Measurements from ENCODE around the gene C14orf132.
A peak's percentile ranks its signal among the peaks of the same experiment; 100 is the strongest.

C14orf132 gene

GRCh38 chr14:96039633-96040311 is 610 bp downstream of the C14orf132 start:
- DNase-seq (ENCODE audit: low spot score), result peak; percentile 80

- no peak for DNase-seq (ENCODE audit: low spot score)
Observed at GRCh38 chr14:96040828-96041371, 1.7 kb downstream of the C14orf132 start.

GRCh38 chr14:96042248-96042930 is 3.2 kb downstream of the C14orf132 start:
- no peak for DNase-seq (ENCODE audit: low spot score)

GRCh38 chr14:96046630-96047029 is 7.5 kb downstream of the C14orf132 start:
- DNase-seq (ENCODE audit: low spot score), result no peak

- DNase-seq (ENCODE audit: low spot score), result no peak
Observed at GRCh38 chr14:96047101-96047500, 7.9 kb downstream of the C14orf132 start.

GRCh38 chr14:96049932-96050331 is 10.8 kb downstream of the C14orf132 start:
- no peak for DNase-seq (ENCODE audit: low spot score)

- no peak for DNase-seq (ENCODE audit: low spot score)
Observed at GRCh38 chr14:96050482-96050881, 11.3 kb downstream of the C14orf132 start.

- DNase-seq (ENCODE audit: low spot score), result no peak
Observed at GRCh38 chr14:96051231-96051630, 12.1 kb downstream of the C14orf132 start.

- DNase-seq (ENCODE audit: low spot score), result no peak
Observed at GRCh38 chr14:96051642-96052540, 12.7 kb downstream of the C14orf132 start.

- DNase-seq (ENCODE audit: low spot score), result no peak
Observed at GRCh38 chr14:96052541-96053247, 13.5 kb downstream of the C14orf132 start.

- no peak for DNase-seq (ENCODE audit: low spot score)
Observed at GRCh38 chr14:96053248-96053599, 14.1 kb downstream of the C14orf132 start.

GRCh38 chr14:96053600-96054381 is 14.6 kb downstream of the C14orf132 start:
- DNase-seq (ENCODE audit: low spot score), result peak; percentile 86

- DNase-seq (ENCODE audit: low spot score), result no peak
Observed at GRCh38 chr14:96054661-96055060, 15.5 kb downstream of the C14orf132 start.

GRCh38 chr14:96055065-96055752 is 16.0 kb downstream of the C14orf132 start:
- DNase-seq (ENCODE audit: low spot score), result no peak

GRCh38 chr14:96055753-96056508 is 16.8 kb downstream of the C14orf132 start:
- DNase-seq (ENCODE audit: low spot score), result peak; percentile 79

GRCh38 chr14:96056509-96057422 is 17.6 kb downstream of the C14orf132 start:
- no peak for DNase-seq (ENCODE audit: low spot score)

- no peak for DNase-seq (ENCODE audit: low spot score)
Observed at GRCh38 chr14:96057738-96058137, 18.6 kb downstream of the C14orf132 start.

GRCh38 chr14:96058576-96059200 is 19.5 kb downstream of the C14orf132 start:
- DNase-seq (ENCODE audit: low spot score), result no peak
